ENCODE data around the gene SPARC. TPM values are rescaled to one million over a fixed set of nuclear protein-coding genes. Genes with fewer than 3 reads are reported as not detected.

The SPARC gene
- polyA plus RNA-seq, 1 donor = 1,957 TPM

- no peak for DNase-seq
Measured at GRCh38 chr5:151627650-151628049, 59.1 kb downstream of the SPARC start.

- DNase-seq = no peak
Measured at GRCh38 chr5:151625285-151625684, 61.4 kb downstream of the SPARC start.

GRCh38 chr5:151624476-151624875 lies 62.2 kb downstream of the SPARC start:
- DNase-seq = no peak

GRCh38 chr5:151622367-151623088 lies 64.2 kb downstream of the SPARC start:
- no peak for DNase-seq

- no peak for DNase-seq
Measured at GRCh38 chr5:151620461-151620840, 66.3 kb downstream of the SPARC start.

GRCh38 chr5:151619812-151620460 lies 66.8 kb downstream of the SPARC start:
- no peak for DNase-seq

- DNase-seq = no peak
Measured at GRCh38 chr5:151618907-151619306, 67.8 kb downstream of the SPARC start.

GRCh38 chr5:151617841-151618710 lies 68.6 kb downstream of the SPARC start:
- no peak for DNase-seq

- DNase-seq = no peak
Measured at GRCh38 chr5:151617383-151617840, 69.3 kb downstream of the SPARC start.

- no peak for DNase-seq
Measured at GRCh38 chr5:151615431-151615830, 71.3 kb downstream of the SPARC start.

GRCh38 chr5:151614565-151614964 lies 72.2 kb downstream of the SPARC start:
- DNase-seq = no peak

- DNase-seq = no peak
Measured at GRCh38 chr5:151612689-151613427, 73.9 kb downstream of the SPARC start.

- DNase-seq = no peak
Measured at GRCh38 chr5:151611127-151611775, 75.5 kb downstream of the SPARC start.

Other genes with a start within 250 kb of the SPARC start
- gene SLC36A1, start 239.3 kb downstream of the SPARC start, polyA plus RNA-seq (ENCODE audit: insufficient read length) = 11.2 TPM
- 9.4 TPM for gene FAT2, start 95.6 kb downstream of the SPARC start, polyA plus RNA-seq (ENCODE audit: insufficient read length)
- 88.4 TPM for gene ATOX1, start 71.7 kb upstream of the SPARC start, polyA plus RNA-seq (ENCODE audit: insufficient read length)
- gene G3BP1, start 85.0 kb upstream of the SPARC start, polyA plus RNA-seq (ENCODE audit: insufficient read length) = 178 TPM
- 0.13 TPM for gene GLRA1, start 237.9 kb upstream of the SPARC start, polyA plus RNA-seq (ENCODE audit: insufficient read length)

Measured in left kidney (tissue), 2 donors.